Measurements from ENCODE around the gene COLEC12. TPM values are rescaled to one million over a fixed set of nuclear protein-coding genes. Genes with fewer than 3 reads are reported as not detected.

COLEC12 gene
- polyA plus RNA-seq, 1 donor (not counting 4 experiments of a cell fraction or from before 2014, with no cell fraction given) = not detected

DNA sequence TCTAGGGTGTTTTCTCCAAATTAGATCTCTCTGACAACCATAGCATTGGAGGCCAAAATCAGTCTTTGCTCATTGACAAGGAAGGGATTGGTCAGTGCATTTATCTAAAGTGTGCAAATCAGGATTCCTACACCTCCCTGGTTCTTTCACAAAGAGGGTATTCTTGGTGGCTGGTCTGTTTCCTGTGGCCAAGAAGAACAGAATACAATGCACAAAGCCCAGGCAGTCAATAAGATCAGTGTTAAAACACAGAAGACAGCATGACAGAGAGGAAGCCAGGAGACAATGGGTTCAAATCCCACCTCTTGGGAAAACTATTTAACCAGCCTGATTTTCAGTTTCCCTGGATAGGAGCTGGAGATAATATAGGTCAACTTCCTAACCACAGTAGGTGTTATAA, 186.6 kb downstream of the COLEC12 start:
- Histone ChIP-seq H3K36me3 (ENCODE audit: control insufficient read depth in 2 of 2, extremely low read depth in 1 of 2, insufficient read depth in 2 of 2, low read length in 2 of 2) (no peaks in the 10 kb centered on the region), H4K20me1 (ENCODE audit: control insufficient read depth, extremely low read depth, insufficient read depth, low read length) (no peaks in the 10 kb centered on the region), H3K9me3 (ENCODE audit: control insufficient read depth, low read depth, low read length) (no peaks in the 10 kb centered on the region), H3K79me2 (ENCODE audit: control insufficient read depth, insufficient read depth, low read length) (no peaks in the 10 kb centered on the region), H2AFZ (ENCODE audit: control insufficient read depth, low read length) (no peak overlapping the region), H3K9me1 (ENCODE audit: control insufficient read depth, extremely low read depth, insufficient read depth, low read length) (no peaks in the 10 kb centered on the region), H3K4me3 (ENCODE audit: control insufficient read depth in 2 of 3, extremely low read depth in 1 of 3, insufficient read depth in 2 of 3, low read depth in 1 of 3, low read length in 3 of 3) (no peak overlapping the region), H3K4me1 (ENCODE audit: control insufficient read depth, extremely low read depth, insufficient read depth, low read length) (no peaks in the 10 kb centered on the region), H3K4me2 (ENCODE audit: control insufficient read depth, extremely low read depth, insufficient read depth, low read depth, low read length) (no peak overlapping the region), H3K9ac (ENCODE audit: control insufficient read depth, extremely low read depth, insufficient read depth, low read length) (no peak overlapping the region), H3K27me3 (ENCODE audit: control insufficient read depth, extremely low read depth, insufficient read depth, low read length) (no peaks in the 10 kb centered on the region), H3K27ac (ENCODE audit: control insufficient read depth, insufficient read depth, low read length) (no peak overlapping the region)
- dilution Hi-C loops (cut with MboI; ENCODE audit: extremely low pct_ligation_motif_present, low sequenced_read_pairs) = no loop called here
- FAIRE-seq = no peak
- TF ChIP-seq, protein P1, sequence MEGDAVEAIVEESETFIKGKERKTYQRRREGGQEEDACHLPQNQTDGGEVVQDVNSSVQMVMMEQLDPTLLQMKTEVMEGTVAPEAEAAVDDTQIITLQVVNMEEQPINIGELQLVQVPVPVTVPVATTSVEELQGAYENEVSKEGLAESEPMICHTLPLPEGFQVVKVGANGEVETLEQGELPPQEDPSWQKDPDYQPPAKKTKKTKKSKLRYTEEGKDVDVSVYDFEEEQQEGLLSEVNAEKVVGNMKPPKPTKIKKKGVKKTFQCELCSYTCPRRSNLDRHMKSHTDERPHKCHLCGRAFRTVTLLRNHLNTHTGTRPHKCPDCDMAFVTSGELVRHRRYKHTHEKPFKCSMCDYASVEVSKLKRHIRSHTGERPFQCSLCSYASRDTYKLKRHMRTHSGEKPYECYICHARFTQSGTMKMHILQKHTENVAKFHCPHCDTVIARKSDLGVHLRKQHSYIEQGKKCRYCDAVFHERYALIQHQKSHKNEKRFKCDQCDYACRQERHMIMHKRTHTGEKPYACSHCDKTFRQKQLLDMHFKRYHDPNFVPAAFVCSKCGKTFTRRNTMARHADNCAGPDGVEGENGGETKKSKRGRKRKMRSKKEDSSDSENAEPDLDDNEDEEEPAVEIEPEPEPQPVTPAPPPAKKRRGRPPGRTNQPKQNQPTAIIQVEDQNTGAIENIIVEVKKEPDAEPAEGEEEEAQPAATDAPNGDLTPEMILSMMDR (optimal IDR thresholded peaks at IDR 0.05 in 1 of 3, IDR thresholded peaks at IDR 0.05 in 1 of 3, conservative IDR thresholded peaks at IDR 0.05 in 1 of 3; ENCODE audit: extremely low read depth in 1 of 3, insufficient read depth in 2 of 3, low read length in 3 of 3) = no peak
- no peak for TF ChIP-seq EZH2 (IDR thresholded peaks at IDR 0.05; ENCODE audit: low read length)
- DNase-seq (ENCODE audit: low read depth, low spot score) = no peak

DNA sequence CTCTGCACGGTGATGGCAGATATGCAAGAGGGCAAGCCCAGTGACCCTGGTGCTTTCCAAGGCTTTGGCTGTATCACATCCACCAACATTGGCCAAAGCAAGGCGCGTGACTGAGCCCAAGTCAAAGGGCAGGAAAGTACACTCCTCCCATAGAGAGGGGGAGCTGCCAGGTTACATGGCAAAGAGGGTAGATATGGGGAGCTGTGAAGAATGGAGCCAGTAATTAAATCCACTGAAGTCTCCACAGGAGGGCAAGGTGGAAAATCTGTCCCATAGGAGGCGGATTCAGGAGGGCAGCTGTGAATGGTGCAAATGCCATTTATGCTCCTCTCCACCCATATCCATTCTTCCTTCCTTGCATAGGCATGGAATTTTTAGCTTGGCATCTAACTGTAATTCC, 188.1 kb downstream of the COLEC12 start:
- Histone ChIP-seq H3K9me3 (ENCODE audit: control insufficient read depth, low read depth, low read length) (no peaks in the 10 kb centered on the region), H3K27me3 (ENCODE audit: control insufficient read depth, extremely low read depth, insufficient read depth, low read length) (no peaks in the 10 kb centered on the region), H3K79me2 (ENCODE audit: control insufficient read depth, insufficient read depth, low read length) (no peaks in the 10 kb centered on the region), H3K9me1 (ENCODE audit: control insufficient read depth, extremely low read depth, insufficient read depth, low read length) (no peaks in the 10 kb centered on the region), H4K20me1 (ENCODE audit: control insufficient read depth, extremely low read depth, insufficient read depth, low read length) (no peaks in the 10 kb centered on the region), H3K36me3 (ENCODE audit: control insufficient read depth in 2 of 2, extremely low read depth in 1 of 2, insufficient read depth in 2 of 2, low read length in 2 of 2) (no peaks in the 10 kb centered on the region), H3K27ac (ENCODE audit: control insufficient read depth, insufficient read depth, low read length) (no peak overlapping the region), H3K4me1 (ENCODE audit: control insufficient read depth, extremely low read depth, insufficient read depth, low read length) (no peaks in the 10 kb centered on the region), H3K4me3 (ENCODE audit: control insufficient read depth in 2 of 3, extremely low read depth in 1 of 3, insufficient read depth in 2 of 3, low read depth in 1 of 3, low read length in 3 of 3) (no peak overlapping the region), H3K9ac (ENCODE audit: control insufficient read depth, extremely low read depth, insufficient read depth, low read length) (no peak overlapping the region), H3K4me2 (ENCODE audit: control insufficient read depth, extremely low read depth, insufficient read depth, low read depth, low read length) (no peak overlapping the region), H2AFZ (ENCODE audit: control insufficient read depth, low read length) (no peak overlapping the region)
- no peak for TF ChIP-seq EZH2 (IDR thresholded peaks at IDR 0.05; ENCODE audit: low read length)
- TF ChIP-seq, protein P1 (optimal IDR thresholded peaks at IDR 0.05 in 1 of 3, IDR thresholded peaks at IDR 0.05 in 1 of 3, conservative IDR thresholded peaks at IDR 0.05 in 1 of 3; ENCODE audit: extremely low read depth in 1 of 3, insufficient read depth in 2 of 3, low read length in 3 of 3) = no peak
- FAIRE-seq = no peak
- DNase-seq (ENCODE audit: low read depth, low spot score) = no peak
- dilution Hi-C loops (cut with MboI; ENCODE audit: extremely low pct_ligation_motif_present, low sequenced_read_pairs) = no loop called here

Measured in keratinocyte (primary cell).